T-helper 1 cell treated with Interleukin-12 subunit alpha and Interleukin-12 subunit beta and Interleukin-4 antibody, amounts not matched to agents 30 ng/mL and 1 ng/mL, for 36 hours (primary cell): ENCODE measurements around the gene ZBP1. TPM values are rescaled to one million over a fixed set of nuclear protein-coding genes. Genes with fewer than 3 reads are reported as not detected.

Experiments used
- intact Hi-C: fragments of 100-400 bp; cut with micrococcal nuclease; formaldehyde crosslinking; loops from one replicate; pipeline ENCODE4 v1.15.1; 2024
- total RNA-seq: library from RNA; stranded (reverse); gene quantifications from 2 replicates; pipeline ENCODE4 v1.2.3, GENCODE V29; 2022

The ZBP1 gene
- total RNA-seq, 1 donor from 2014 or later: 12.5 TPM

- intact Hi-C loops: loop anchor here (10.0 kb wide), 2 partner anchors 265 to 1035 kb away; no protein-coding TSS in a partner anchor
Measured at GRCh38 chr20:57589728-57590484, 30.3 kb downstream of the ZBP1 start.

GRCh38 chr20:57589123-57589727 is 31.0 kb downstream of the ZBP1 start:
- intact Hi-C loops: no loop called here

- intact Hi-C loops: no loop called here
Measured at GRCh38 chr20:57588596-57588995, 31.6 kb downstream of the ZBP1 start.

GRCh38 chr20:57587989-57588377 is 32.2 kb downstream of the ZBP1 start:
- intact Hi-C loops: no loop called here

- intact Hi-C loops: no loop called here
Measured at GRCh38 chr20:57587278-57587988, 32.8 kb downstream of the ZBP1 start.

- intact Hi-C loops: no loop called here
Measured at GRCh38 chr20:57586943-57587277, 33.3 kb downstream of the ZBP1 start.

GRCh38 chr20:57586370-57586793 is 33.8 kb downstream of the ZBP1 start:
- intact Hi-C loops: no loop called here

DNA sequence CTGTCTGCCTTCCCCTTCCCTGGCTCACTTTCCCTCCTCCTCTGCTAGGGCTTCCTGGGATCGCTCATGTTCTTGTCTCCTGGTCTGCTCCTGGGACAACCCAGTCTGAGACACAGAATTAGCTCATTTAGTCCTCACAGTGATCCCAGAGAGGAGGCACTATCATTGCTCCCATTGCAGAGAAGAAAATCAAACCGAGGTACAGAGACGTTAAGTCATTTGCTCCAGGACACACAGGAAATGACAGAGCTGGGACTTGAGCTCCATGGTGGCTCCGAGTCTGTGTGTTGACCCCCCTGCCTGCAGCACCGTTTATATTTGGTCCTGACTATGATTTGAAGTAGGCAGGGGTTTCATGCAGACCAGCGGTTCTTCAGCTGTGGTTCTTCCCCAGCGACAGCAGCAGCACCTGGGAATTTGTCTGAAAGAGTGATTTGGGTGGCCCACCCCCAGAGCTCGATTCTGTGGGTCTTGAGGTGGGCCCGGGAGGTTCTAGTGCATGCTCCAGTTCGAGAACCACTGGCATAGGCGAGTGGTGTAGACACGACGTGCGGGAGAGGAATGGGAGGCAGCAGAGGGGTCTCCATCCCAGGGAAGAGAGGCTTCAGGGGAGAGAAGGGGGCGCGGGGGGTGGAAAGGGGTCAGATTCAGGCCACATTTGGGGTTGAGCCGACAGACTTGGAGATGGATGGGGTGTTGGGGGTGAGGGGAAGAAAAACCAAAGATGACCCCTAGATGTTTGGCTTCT is 34.6 kb downstream of the ZBP1 start:
- intact Hi-C loops: no loop called here

- intact Hi-C loops: no loop called here
Measured at GRCh38 chr20:57584768-57585461, 35.3 kb downstream of the ZBP1 start.

- intact Hi-C loops: no loop called here
Measured at GRCh38 chr20:57583289-57584257, 36.7 kb downstream of the ZBP1 start.

- intact Hi-C loops: no loop called here
Measured at GRCh38 chr20:57582432-57583288, 37.6 kb downstream of the ZBP1 start.

DNA sequence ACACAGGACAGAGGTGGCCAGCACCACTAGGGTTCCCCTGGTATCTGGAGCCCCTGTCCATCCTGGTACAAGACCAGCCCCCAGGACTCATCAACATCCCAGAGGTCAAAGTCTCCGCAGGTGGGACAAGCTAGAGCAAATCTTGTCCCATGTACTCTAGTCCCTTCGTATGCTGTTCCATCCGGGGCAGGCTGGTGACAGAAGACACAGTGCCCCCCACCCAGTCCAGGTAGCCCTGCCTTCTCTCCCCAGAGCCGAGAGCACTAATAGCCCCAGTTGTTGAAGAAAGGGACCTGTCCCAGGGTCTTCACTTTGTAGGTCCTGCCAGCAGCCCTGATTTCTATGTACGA is 38.2 kb downstream of the ZBP1 start:
- intact Hi-C loops: no loop called here

- intact Hi-C loops: no loop called here
Measured at GRCh38 chr20:57581202-57582028, 38.8 kb downstream of the ZBP1 start.

DNA sequence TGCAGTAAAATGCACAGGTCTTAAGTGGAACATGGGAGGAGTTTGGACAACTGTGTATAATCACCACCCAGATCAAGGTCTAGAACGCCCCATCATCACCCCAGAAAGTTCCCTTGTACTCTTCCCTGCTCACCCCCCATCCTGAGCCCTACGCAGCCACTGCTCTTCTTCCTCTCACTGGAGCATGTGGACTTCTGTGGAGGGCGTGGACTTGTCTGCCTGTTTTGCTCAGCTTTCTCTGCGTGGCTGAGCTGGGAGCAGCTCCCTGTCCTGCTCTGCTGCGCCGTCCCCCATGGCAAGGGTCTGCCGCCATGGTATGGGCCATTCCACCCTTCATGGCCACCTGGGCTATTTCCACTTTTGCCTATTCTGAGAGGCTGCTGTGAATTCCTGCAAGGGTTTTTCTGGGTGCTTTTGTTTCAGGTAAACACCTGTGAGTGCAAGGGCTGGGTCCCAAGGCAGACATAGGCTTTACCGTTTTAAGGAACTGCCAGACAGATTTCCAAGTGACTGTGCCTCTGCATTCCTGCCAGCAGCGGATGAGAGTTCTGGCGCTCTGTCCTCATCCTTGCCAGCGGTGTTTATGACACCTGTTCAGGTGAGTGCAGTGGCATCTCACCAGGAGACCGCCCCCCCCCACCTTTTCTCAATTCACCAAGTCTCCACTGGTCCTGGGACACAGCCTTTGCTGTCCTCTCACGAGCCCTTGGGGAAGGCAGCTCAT is 39.6 kb downstream of the ZBP1 start:
- intact Hi-C loops: no loop called here

DNA sequence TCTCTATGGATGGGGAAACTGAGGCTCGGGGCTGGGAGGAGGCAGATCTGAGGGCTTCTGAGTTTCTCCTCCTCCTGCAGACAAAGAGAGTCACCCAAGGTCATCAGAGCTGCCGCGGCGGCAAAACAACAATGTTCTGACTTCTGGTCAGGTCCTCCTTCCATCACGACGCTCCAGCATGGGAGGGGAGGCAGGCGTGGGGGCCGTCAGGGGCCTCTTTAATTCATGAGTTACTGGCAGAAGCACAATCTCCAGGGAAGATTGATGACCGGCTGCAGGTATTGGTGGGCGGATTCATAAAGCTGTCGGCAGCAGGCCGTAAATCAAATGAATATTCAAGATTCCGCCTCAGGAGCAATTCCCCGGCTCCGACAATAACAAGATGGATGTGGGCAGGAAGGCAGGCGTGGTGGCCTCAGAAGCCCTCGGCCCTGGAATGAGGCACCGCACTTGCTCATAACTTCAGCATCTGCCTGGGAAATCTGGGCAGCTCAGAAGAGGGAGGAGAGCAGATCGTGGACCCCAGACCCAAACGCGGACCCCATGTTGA is 40.3 kb downstream of the ZBP1 start:
- intact Hi-C loops: no loop called here

DNA sequence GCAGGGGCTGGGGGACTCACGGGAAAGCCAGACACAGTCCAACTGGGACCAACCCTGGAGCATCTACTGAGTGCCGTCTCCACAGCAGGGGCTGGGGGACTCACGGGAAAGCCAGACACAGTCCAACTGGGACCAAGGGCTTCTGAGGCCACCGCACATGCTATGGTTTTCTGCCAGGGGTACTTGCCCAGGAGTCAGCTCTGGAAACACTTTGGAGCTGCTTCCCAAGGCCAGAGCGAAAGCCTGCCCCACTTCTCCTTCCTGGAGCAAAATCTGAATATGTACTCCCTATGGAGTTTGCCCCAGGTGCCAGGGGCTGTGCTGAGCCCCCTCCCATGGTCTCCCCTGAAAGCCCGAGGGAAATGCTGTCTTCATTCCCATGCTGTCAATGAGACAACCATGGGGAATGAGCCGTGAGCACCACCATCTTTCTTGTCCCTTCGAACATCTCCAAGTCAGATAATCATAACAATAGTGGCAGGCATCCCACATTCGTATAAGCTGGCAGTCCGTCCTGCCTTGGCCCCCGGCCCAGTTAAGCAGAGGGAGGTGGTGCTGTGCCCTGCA is 40.8 kb downstream of the ZBP1 start:
- intact Hi-C loops: no loop called here
